A673 (cell line): ENCODE measurements around the gene SLC32A1. TPM values are rescaled to one million over a fixed set of nuclear protein-coding genes. Genes with fewer than 3 reads are reported as not detected.

Experiments used
- BruUV-seq: library from RNA; stranded (reverse); fragments of 400-500 nt; replicated peaks from 2 replicates; lab custom pipeline; 2021; lab: Mats Ljungman, UMichigan
- CTCF ChIA-PET: fragments of 300-600 bp; sonication (Branson Sonifier 250); formaldehyde crosslinking; loops from one replicate; lab custom pipeline; 2022; ENCODE audit warnings: antibody characterized with exemption; lab: Charles Lee
- POLR2A ChIA-PET: fragments of 300-600 bp; sonication (Branson Sonifier 250); formaldehyde crosslinking; loops from one replicate; lab custom pipeline; 2022; ENCODE audit warnings: antibody characterized with exemption; ENCODE audit not compliant: low non-redundant PET; lab: Charles Lee
- DNase-seq: peaks from one replicate; pipeline ENCODE4 v3.0.0-alpha.2; 2015; ENCODE audit warnings: low spot score
- H3K27ac ChIP-seq: fragments of 200-600 bp; sonication (generic); 2 replicates; pipeline ENCODE4 v1.5.1; 2016; ENCODE audit warnings: mixed run types, low read depth, mild to moderate bottlenecking, mixed read lengths, antibody characterized with exemption, low read length; ENCODE audit not compliant: poor library complexity, severe bottlenecking
- H3K27me3 ChIP-seq: fragments of 200-600 bp; sonication (generic); replicated peaks from 2 replicates; pipeline ENCODE4 v1.6.1; 2017; ENCODE audit warnings: mixed run types, low read depth, mild to moderate bottlenecking, mixed read lengths, antibody characterized with exemption, low read length; ENCODE audit not compliant: insufficient read depth, poor library complexity
- H3K36me3 ChIP-seq: fragments of 200-600 bp; sonication (generic); 2 replicates; pipeline ENCODE4 v1.6.1; 2016; ENCODE audit warnings: mixed run types, mild to moderate bottlenecking, mixed read lengths, antibody characterized with exemption, low read length; ENCODE audit not compliant: insufficient read depth, poor library complexity, severe bottlenecking
- H3K4me1 ChIP-seq: fragments of 200-600 bp; sonication (generic); 2 replicates; pipeline ENCODE4 v1.6.1; 2017; ENCODE audit warnings: mixed run types, mild to moderate bottlenecking, mixed read lengths, antibody characterized with exemption, low read length; ENCODE audit not compliant: insufficient read depth, poor library complexity, severe bottlenecking
- H3K4me3 ChIP-seq: fragments of 200-600 bp; sonication (generic); 2 replicates; pipeline ENCODE4 v1.5.1; 2016; ENCODE audit warnings: low read depth, mixed run types, mild to moderate bottlenecking, mixed read lengths, low read length; ENCODE audit not compliant: poor library complexity, severe bottlenecking
- H3K9me3 ChIP-seq: fragments of 200-600 bp; sonication (generic); 2 replicates; pipeline ENCODE4 v1.6.1; 2016; ENCODE audit warnings: mixed run types, low read depth, mild to moderate bottlenecking, mixed read lengths, antibody characterized with exemption, low read length; ENCODE audit not compliant: poor library complexity, severe bottlenecking
- CTCF ChIP-seq: fragments of 300-800, 200-600 bp; sonication (generic); conservative IDR thresholded peaks from 2 replicates; pipeline ENCODE4 v1.5.1; 2017; ENCODE audit warnings: low read depth, mild to moderate bottlenecking, antibody characterized with exemption, low read length, moderate library complexity, mixed read lengths
- EZH2 ChIP-seq: fragments of 200-600 bp; sonication (generic); IDR thresholded peaks from 2 replicates; pipeline ENCODE4 v1.6.1; 2017; ENCODE audit warnings: borderline replicate concordance, low read depth, mild to moderate bottlenecking, mixed read lengths, antibody characterized with exemption, low read length; ENCODE audit not compliant: poor library complexity, severe bottlenecking
- intact Hi-C: fragments of 100-400 bp; cut with micrococcal nuclease; formaldehyde crosslinking; loops from one replicate; pipeline ENCODE4 v1.10.0; 2022; ENCODE audit not compliant: unreplicated experiment
- total RNA-seq: library from RNA; stranded (reverse); gene quantifications from 2 replicates; pipeline ENCODE4 v1.2.3, GENCODE V29; 2021

The SLC32A1 gene
- total RNA-seq, 1 experiment from 2014 or later = not detected

- BruUV-seq = no TSS peak
- ChIA-PET CTCF (no interaction called here), POLR2A (no interaction called here)
- Histone ChIP-seq H3K9me3 (no peaks in the 10 kb centered on the region), H3K4me1 (no peaks in the 10 kb centered on the region), H3K27ac (no peak overlapping the region), H3K36me3 (no peaks in the 10 kb centered on the region), H3K27me3 (peaks cover 100% of the 10 kb centered on the region), H3K4me3 (peak overlapping the region; percentile 17)
- intact Hi-C loops = no loop called here
- no peak for DNase-seq
- TF ChIP-seq EZH2 (peak; percentile 73), CTCF (no peak)
Measured at GRCh38 chr20:38724626-38725147, 401 bp downstream of the SLC32A1 start.

- POLR2A ChIA-PET = no interaction called here
- intact Hi-C loops = no loop called here
Measured at GRCh38 chr20:38725148-38725901, 1.0 kb downstream of the SLC32A1 start.

More at GRCh38 chr20:38725148-38725901, 1.0 kb downstream of the SLC32A1 start:
- peaks cover 100% of the 10 kb centered on the region for H3K27me3 ChIP-seq
- no peak overlapping the region for H3K27ac ChIP-seq
- H3K4me1 ChIP-seq = no peaks in the 10 kb centered on the region
- H3K9me3 ChIP-seq = no peaks in the 10 kb centered on the region
- no peaks in the 10 kb centered on the region for H3K36me3 ChIP-seq
- CTCF ChIA-PET = interaction anchor here (1.2 kb wide), 1 partner anchor 169 kb away, joined by 3 read pairs; no protein-coding TSS in a partner anchor
- H3K4me3 ChIP-seq = no peak overlapping the region
- TF ChIP-seq EZH2 = peak; percentile 43
- TF ChIP-seq CTCF = no peak
- no peak for DNase-seq
- BruUV-seq = no TSS peak
